ENCODE data around the gene C20orf173. TPM values are rescaled to one million over a fixed set of nuclear protein-coding genes. Genes with fewer than 3 reads are reported as not detected.

C20orf173 gene, protein sequence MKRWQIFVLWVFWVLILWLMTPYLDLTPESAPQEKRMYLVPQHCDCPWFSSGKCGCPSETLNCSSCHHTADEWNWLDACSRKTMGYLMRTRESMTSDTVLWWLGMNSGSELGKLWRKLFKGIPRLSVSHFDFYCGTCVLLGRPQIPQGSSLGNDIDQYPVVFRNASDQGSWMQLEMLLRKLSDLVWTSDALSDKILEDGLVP
- total RNA-seq = not detected
- polyA plus RNA-seq = not detected
- long read RNA-seq, donor 1 = 0 reads
- long read RNA-seq, donor 2 = 0 reads
- long read RNA-seq, donor 3 = 0 reads

- ATAC-seq = no peak
Observed at GRCh38 chr20:35529552-35529951, at the start of gene C20orf173. Gene C20orf173, minus strand, starts transcription at chr20:35529652. Its CDS starts 279 bp downstream, at chr20:35529373.

DNA sequence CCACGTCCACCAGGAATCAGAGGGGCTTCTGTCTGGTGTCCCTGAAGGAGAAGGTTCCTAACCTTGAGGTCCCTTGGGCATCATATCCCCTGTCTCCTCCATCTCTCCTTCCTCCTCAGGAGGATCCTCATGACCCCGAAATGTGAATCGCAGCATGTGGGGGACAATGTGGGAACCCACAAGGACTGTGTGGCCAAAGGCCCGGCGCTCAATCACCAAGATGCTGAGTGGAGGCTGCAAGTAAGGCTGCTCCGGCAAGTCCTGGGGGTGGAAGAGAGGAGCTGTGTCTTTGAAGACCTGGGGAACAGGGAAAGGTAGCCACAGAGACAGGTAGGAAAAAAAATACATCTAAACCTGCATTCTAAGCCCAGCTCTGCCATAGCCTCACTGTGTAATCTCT, 49.7 kb upstream of the C20orf173 start:
- 94 to 98% methylated on average over 6 of the region's 6 CpGs for WGBS, 2 donors
- H3K4me3 ChIP-seq = no peak overlapping the region
- no peak for DNase-seq
- H3K9me3 ChIP-seq = peaks cover 0 to 20% (median 6%) of the 10 kb centered on the region in 11 donors
- ATAC-seq = no peak
- no peaks in the 10 kb centered on the region for H3K4me1 ChIP-seq
- no peaks in the 10 kb centered on the region for H3K27me3 ChIP-seq
- H3K36me3 ChIP-seq = no peaks in the 10 kb centered on the region
- TF ChIP-seq, protein P1, sequence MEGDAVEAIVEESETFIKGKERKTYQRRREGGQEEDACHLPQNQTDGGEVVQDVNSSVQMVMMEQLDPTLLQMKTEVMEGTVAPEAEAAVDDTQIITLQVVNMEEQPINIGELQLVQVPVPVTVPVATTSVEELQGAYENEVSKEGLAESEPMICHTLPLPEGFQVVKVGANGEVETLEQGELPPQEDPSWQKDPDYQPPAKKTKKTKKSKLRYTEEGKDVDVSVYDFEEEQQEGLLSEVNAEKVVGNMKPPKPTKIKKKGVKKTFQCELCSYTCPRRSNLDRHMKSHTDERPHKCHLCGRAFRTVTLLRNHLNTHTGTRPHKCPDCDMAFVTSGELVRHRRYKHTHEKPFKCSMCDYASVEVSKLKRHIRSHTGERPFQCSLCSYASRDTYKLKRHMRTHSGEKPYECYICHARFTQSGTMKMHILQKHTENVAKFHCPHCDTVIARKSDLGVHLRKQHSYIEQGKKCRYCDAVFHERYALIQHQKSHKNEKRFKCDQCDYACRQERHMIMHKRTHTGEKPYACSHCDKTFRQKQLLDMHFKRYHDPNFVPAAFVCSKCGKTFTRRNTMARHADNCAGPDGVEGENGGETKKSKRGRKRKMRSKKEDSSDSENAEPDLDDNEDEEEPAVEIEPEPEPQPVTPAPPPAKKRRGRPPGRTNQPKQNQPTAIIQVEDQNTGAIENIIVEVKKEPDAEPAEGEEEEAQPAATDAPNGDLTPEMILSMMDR (IDR thresholded peaks at IDR 0.05) = no peak
- H3K27ac ChIP-seq = no peak overlapping the region
- intact Hi-C loops (cut with DNase I) = no loop called here

More at GRCh38 chr20:35529552-35529951, at the start of gene C20orf173:
- H3K27me3 ChIP-seq = no peaks in the 10 kb centered on the region
- WGBS, 2 donors = 90 to 93% methylated on average over 2 of the region's 2 CpGs
- intact Hi-C loops (cut with DNase I) = no loop called here
- no peaks in the 10 kb centered on the region for H3K36me3 ChIP-seq
- DNase-seq = no peak
- H3K9me3 ChIP-seq = no peaks in the 10 kb centered on the region
- H3K4me1 ChIP-seq = no peaks in the 10 kb centered on the region
- no peak within 1 kb of the TSS for H3K4me3 ChIP-seq
- no peak within 1 kb of the TSS for H3K27ac ChIP-seq
- TF ChIP-seq, protein P1 (IDR thresholded peaks at IDR 0.05) = no peak

DNA sequence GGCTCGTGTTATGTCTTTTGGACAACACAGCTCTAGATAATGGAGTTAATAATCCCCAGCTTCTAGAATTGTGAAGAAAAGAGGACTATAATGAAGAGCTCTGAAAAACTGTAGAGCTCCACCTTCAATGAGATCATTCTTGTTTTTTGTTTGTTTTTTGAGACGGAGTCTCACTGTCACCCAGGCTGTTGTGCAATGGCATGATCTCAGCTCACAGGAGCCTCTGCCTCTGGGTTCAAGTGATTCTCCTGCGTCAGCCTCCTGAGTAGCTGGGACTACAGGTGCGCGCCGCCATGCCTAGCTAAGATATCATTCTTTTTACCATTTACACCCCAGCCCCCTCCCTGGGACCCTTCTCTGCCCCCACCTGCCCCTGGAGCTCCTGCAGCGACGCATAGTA, 49.0 kb upstream of the C20orf173 start:
- no peaks in the 10 kb centered on the region for H3K36me3 ChIP-seq
- H3K4me1 ChIP-seq = no peaks in the 10 kb centered on the region
- no peak for DNase-seq
- intact Hi-C loops (cut with DNase I) = no loop called here
- no peak for ATAC-seq
- TF ChIP-seq, protein P1 (IDR thresholded peaks at IDR 0.05) = no peak
- 88 to 93% methylated on average over 8 of the region's 8 CpGs for WGBS, 2 donors
- H3K27me3 ChIP-seq = no peaks in the 10 kb centered on the region
- peaks cover 0 to 27% (median 9%) of the 10 kb centered on the region in 11 donors for H3K9me3 ChIP-seq
- no peak overlapping the region for H3K27ac ChIP-seq
- no peak overlapping the region for H3K4me3 ChIP-seq

DNA sequence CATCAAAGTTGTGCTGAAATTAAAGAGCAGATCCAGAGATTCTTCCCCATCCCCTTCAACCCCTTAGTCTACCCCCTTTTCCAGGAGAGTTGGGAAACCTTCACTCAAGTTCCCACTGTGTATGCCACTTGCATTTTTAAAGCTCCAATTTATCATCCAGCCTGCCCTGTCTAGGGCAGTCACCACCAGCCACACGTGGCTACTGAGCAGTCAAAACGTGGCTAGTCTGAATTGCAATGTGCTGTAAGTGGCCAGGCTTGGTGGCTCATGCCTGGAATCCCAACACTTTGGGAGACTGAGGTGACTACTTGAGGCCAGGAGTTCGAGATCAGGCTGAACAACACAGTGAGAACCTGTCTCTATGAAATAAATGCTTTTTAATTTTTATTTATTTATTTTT, 47.4 kb upstream of the C20orf173 start:
- intact Hi-C loops (cut with DNase I) = no loop called here

More for the DNA sequence above, 47.4 kb upstream of the C20orf173 start:
- Histone ChIP-seq H3K4me3 (no peak overlapping the region), H3K4me1 (no peaks in the 10 kb centered on the region), H3K9me3 (peaks cover 0 to 36% (median 16%) of the 10 kb centered on the region in 11 donors), H3K27ac (no peak overlapping the region), H3K27me3 (no peaks in the 10 kb centered on the region), H3K36me3 (no peaks in the 10 kb centered on the region)
- whole genome bisulfite sequencing, 2 donors = 59 to 69% methylated on average over 3 of the region's 3 CpGs
- no peak for ATAC-seq
- no peak for DNase-seq
- TF ChIP-seq, protein P1 (IDR thresholded peaks at IDR 0.05) = no peak
